Stimulated activated CD4-positive, alpha-beta T cell treated with anti-CD3 and anti-CD28 coated beads, Interleukin-15, amount 100 ng/mL, for 24 hours (primary cell): Measurements from ENCODE around the gene DACH1.

Source experiments
- DNase-seq: peaks from one replicate; pipeline ENCODE4 v3.0.0-alpha.2; 2020

DACH1 gene

GRCh38 chr13:71685072-71685471, 181.9 kb downstream of the DACH1 start:
- no peak for DNase-seq

GRCh38 chr13:71681901-71682613, 184.9 kb downstream of the DACH1 start:
- DNase-seq: no peak

GRCh38 chr13:71677124-71677523, 189.9 kb downstream of the DACH1 start:
- no peak for DNase-seq

- no peak for DNase-seq
These were observed 194.5 kb downstream of the DACH1 start for GRCh38 chr13:71672512-71672911.

GRCh38 chr13:71663431-71663830, 203.6 kb downstream of the DACH1 start:
- no peak for DNase-seq

- DNase-seq: no peak
These were observed 205.1 kb downstream of the DACH1 start for GRCh38 chr13:71661921-71662320.

- no peak for DNase-seq
These were observed 207.6 kb downstream of the DACH1 start for GRCh38 chr13:71659404-71659803.

- no peak for DNase-seq
These were observed 221.5 kb downstream of the DACH1 start for GRCh38 chr13:71645467-71645866.

- DNase-seq: no peak
These were observed 222.4 kb downstream of the DACH1 start for GRCh38 chr13:71644579-71644978.

- no peak for DNase-seq
These were observed 223.6 kb downstream of the DACH1 start for GRCh38 chr13:71643448-71643860.

GRCh38 chr13:71638751-71639150, 228.3 kb downstream of the DACH1 start:
- DNase-seq: no peak

- DNase-seq: no peak
These were observed 232.2 kb downstream of the DACH1 start for GRCh38 chr13:71634602-71635443.

GRCh38 chr13:71634182-71634581, 232.8 kb downstream of the DACH1 start:
- no peak for DNase-seq

GRCh38 chr13:71632721-71633120, 234.3 kb downstream of the DACH1 start:
- DNase-seq: no peak

- no peak for DNase-seq
These were observed 234.8 kb downstream of the DACH1 start for GRCh38 chr13:71632206-71632605.

GRCh38 chr13:71629167-71629566, 237.8 kb downstream of the DACH1 start:
- no peak for DNase-seq

- no peak for DNase-seq
These were observed 240.4 kb downstream of the DACH1 start for GRCh38 chr13:71626421-71627117.

GRCh38 chr13:71625694-71626093, 241.3 kb downstream of the DACH1 start:
- DNase-seq: no peak

GRCh38 chr13:71624653-71625600, 242.1 kb downstream of the DACH1 start:
- DNase-seq: no peak

- DNase-seq: no peak
These were observed 245.6 kb downstream of the DACH1 start for GRCh38 chr13:71621174-71622124.

GRCh38 chr13:71619096-71619495, 247.9 kb downstream of the DACH1 start:
- DNase-seq: no peak
